Islet of Langerhans (tissue), 1 donor: ENCODE results near the gene DUSP28.
"Not testable (repeated sequence)": the region's sequence is repeated elsewhere in the genome, so short reads cannot be mapped to it uniquely, and the experiment has no call there.

ENCODE experiments used
- FAIRE-seq: peaks from one replicate; lab custom pipeline; 2011; peaks lifted over from hg19 to GRCh38; lab: Jason Lieb, UNC

The DUSP28 gene, protein sequence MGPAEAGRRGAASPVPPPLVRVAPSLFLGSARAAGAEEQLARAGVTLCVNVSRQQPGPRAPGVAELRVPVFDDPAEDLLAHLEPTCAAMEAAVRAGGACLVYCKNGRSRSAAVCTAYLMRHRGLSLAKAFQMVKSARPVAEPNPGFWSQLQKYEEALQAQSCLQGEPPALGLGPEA

DNA sequence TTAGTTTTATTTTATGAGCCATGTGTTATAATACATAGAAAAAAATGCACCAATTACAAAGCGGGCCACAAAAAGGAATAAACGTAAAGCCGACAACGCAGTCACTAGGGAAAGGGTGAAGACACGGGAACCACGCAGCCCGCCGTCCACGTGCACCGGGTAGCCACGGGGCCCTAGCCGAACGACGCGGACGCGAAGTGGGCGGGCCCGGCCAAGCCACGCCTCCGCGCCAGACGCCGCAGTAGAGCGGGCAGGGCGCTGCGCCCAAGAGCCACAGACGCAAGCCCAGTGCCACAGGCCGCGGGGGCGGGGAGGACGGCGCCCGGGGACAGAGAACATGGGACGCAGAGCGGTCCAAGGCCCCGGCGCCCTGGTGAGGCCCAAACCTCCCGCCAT, at the start of gene DUSP28:
DUSP28 (plus strand) TSS at position 274 of the 396 bp plus-strand sequence. CDS start 328 bp downstream, outside the sequence.
- FAIRE-seq, result no peak

DNA sequence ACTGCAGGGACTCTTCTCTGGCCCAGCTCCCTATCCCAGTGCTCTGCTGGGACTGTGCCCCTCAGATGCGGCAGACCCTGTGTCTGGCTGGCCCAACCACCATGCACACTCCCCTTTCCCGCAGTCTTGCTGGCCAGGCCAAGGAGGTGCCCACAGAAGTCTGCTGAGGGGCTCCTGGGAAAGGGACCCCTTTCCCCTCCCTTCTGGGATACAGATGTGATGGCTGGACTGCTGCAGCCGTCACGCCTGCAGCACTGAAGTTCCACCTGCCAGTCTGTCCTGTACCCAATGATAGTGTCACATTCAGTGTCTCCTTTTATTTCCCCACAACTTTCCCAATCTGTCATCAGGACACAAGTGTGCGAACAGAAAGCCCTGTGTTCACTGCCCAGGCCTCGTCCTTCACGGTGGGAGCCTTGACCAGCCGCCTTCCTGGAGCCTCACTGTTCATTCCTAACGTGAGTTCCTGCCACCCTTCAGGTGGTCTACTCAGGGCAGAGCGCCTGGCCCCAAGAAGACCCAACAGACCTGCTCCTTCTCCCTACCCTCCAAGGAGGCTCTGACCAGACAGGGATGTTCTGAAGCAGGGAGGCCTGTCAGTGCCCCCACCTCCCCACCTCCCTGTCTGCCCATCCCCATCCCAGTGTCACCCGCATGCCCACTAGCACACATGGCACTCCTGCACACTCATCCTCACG, 49.5 kb upstream of the DUSP28 start:
- FAIRE-seq, result no peak

DNA sequence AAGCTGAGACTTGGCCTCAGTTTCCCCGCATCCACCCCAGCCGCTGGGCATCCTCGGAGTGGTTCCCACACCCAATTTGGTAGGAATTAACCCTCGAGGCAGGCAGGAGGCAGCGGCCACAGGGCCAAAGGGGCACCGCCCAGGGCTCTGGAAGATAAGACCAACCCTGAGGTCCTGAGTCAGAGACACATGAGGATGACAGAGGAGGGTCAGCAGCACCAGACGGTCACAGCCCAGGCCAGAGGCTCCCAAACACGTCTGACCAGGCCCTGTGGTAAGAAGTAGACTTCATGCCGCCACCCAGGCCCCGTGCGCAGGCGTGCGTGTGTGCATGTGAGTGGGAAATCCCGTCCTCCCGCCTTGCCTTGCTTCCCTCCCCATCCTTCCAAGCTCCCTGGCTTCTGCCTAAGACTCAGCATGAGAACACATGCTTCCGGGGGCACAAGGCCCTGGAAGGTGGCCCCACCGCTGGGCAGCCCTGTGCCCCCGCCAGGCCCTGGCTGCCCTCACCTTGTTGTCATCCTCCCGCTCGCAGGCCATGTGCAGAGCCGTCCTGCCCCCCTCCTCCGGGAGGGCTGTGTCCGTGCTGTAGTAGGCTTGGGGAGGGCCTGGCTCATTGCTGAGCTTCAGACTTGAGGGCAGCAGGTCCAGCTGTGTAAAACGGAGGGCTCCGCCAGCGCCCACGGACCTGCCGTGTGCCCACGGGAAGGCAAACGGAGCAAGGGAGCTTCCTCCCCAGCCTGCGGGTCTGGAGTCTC, 48.6 kb upstream of the DUSP28 start:
- FAIRE-seq, result no peak

DNA sequence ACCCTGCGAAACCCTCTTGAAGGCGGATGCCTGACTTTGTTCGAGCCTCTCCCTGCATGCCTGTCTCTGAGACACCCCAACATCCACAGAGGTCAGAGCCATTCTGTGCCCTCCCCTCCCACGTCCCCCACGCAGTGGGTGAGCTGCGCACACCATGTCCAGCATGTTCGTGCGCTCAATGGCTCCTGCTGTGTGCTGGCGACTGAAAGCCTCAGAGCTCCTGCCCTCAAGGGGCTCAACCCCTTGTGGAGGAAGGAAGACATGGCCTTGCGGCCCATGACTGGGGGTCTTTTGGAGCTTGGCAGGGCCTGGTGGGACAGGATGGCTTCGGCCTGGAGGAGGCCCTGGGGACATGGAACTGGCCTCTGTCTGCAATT, 48.1 kb upstream of the DUSP28 start:
- no peak for FAIRE-seq

- no peak for FAIRE-seq
Measured at GRCh38 chr2:240512666-240513535, 47.3 kb upstream of the DUSP28 start.

DNA sequence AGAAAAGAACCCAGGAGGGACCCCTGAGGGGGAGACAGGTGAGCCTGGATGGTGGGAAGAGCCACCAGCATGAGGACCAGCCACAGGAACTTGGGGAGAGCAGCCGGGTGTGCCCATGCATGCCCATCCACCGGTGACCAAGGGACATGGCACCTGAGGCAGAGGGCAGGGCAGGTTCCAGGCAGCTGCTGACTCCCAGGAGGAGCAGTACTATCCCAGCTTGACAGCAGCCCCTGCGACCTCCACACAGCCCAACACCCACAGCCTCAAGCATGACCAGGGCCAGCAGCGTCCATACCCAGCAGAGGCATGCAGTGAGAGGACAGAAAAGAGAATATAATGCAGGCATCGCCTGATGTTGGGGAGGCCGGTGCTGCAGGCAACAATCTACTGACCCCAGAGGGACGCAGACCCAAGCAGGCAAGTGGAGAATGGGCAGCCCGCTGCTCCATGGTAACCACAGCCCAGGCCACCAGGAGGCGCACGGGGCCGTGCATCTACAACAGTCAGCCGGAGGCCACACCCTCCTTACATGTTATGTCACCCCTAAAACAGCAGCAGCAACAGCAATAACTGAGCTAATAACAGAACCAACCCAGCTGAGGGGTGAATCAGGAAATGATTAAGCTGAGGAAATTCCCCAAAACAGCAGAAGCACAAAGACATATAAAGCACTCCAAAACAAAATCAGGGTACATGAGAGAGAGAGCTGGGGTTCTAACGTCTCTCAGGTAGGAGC, 46.4 kb upstream of the DUSP28 start:
- no peak for FAIRE-seq

GRCh38 chr2:240514631-240515030, 45.5 kb upstream of the DUSP28 start:
- no peak for FAIRE-seq

DNA sequence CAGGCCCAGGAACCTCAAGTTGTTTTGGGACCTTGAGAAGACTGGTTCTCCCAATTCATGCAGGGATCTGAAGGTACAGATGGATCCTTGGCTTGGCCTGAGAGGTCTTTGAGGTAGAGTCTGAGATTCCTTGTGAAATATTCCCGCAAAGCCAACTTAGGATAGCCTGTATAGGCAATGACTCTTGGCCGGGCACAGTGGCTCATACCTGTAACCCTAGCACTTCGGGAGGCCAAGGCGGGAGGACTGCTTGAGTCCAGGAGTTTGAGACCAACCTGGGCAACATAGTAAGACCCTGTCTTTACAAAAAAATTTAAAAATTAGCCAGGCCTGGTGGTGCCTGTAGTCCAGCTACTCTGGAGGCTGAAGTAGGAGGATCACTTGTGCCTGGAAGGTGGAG, 42.8 kb upstream of the DUSP28 start:
- FAIRE-seq, result no peak

DNA sequence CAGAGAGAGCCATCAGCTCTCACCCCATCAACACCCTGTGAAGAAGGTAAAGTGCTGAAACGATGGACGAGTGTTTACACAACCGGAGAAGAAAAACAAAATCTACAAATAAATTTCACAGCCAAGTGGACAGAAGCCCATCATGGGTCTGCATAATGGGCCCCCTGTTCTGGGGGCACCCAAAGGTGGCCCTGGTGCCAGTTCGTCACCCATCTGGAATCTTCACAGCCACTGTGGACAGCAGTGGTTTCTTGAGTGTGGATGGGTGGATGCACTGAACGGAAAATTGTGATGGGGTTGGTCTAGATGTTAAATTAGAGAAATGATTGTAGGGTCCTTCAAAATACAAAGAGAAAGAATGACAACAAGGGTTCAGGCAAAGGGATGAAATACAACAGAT, 41.2 kb upstream of the DUSP28 start:
- FAIRE-seq, result no peak

GRCh38 chr2:240519396-240520129, 40.6 kb upstream of the DUSP28 start:
- FAIRE-seq, result no peak

DNA sequence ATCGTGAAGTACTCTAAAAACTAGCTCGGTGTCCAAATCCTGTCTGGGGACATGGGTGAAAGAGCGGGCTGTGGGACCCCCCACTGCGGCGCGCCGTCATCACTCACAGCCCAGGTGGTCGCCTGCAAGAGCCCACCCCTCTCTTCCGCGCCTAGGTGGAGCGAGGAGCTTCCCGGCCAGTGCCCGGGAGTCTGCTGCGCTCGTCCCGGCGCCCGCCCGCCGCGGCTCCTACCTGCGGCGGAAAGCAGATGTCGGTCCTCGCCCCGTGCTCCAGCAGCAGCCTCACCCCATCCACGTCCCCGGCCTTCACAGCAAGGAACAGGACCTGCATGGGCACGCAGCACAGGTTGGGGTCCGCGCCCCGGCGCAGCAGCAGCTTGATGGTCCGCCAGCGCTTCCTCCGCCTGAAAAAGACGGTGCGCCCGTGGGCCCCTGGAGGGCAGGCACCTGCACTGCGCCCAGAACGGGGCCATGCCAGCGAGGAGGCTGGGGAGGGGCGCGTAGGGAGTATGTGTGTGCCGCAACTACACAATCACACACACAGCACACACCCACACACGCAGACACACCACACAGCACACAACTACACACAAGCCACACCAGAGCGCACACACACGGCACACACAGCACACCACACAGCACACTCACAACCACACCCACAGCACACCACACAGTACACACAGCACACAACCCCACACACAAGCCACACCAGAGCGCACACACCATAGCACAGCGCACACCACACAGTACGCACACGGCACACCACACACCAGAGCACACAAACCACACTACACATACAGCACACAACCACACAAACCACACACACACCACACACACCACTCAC, 39.8 kb upstream of the DUSP28 start:
- FAIRE-seq, result no peak

DNA sequence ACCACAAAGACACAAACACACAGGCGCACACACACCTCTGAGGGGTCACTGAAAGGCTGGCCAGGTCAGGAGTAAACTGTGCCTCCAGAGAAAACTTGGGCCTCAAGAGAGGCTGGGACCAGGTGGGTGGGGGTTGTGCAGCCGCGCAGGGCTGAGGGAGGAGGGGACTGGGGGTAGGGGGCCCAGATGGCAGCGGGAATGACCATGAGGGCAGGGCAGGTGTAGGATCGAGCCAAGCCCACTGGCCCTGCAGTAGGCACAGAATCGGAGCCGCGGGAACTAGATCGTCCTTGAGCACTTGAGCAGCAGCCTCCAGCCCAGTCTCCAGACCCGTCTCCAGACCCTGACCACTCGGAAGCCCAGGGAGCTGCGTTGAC, 39.2 kb upstream of the DUSP28 start:
- no peak for FAIRE-seq

DNA sequence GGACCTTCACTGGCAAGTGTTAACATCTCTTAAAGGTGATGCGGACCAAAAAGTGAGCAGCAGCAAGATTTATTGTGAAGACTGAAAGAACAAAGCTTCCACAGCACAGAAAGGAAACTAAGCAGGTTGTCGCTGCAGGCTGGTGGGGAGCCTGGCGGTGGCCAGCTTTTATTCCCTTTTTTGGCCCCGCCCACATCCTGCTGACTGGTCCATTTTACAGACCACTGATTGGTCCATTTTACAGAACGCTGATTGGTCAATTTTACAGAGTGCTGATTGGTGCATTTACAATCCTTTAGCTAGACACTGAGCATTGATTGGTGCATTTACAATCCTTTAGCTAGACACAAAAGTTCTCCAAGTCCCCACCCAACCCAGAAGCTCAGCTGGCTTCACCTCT, 38.3 kb upstream of the DUSP28 start:
- FAIRE-seq, result not testable (repeated sequence)

- FAIRE-seq, result no peak
Measured at GRCh38 chr2:240522406-240522805, 37.8 kb upstream of the DUSP28 start.

- FAIRE-seq, result no peak
Measured at GRCh38 chr2:240523451-240524281, 36.5 kb upstream of the DUSP28 start.

DNA sequence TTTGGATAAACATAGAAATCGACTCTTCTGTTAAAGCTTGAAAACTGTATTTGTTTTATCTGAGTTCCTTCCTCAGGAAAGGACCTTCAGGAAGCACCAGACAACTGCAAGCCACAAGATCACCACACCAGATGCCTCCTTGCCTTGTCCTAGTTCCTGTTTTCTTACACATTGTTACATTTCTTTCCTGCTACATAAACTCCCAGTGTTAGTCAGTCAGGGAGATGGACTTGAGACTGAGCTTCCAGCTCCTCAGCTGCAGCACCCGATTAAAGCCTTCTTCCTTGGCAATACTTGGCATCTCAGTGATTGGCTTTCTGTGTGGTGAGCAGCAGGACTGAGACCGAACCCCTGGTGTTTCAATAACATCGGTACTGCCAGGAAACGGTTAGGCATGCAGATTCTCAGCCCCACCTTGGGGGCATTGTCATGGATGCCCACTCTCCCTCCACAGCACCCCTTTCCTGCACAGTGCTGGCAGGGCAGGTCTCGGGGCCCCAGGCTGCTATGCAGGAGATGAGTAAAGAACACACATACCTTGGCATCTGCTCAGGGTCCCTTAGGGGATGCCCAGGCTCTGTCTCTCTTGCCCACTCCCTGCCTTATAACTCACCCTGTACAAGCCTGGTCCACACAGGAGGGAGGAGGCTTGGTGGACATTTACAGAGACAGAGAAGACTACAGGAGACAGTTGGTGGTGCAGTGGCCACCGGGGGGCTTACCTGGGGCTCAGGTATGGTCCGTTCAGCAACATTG, 35.0 kb upstream of the DUSP28 start:
- FAIRE-seq, result no peak

GRCh38 chr2:240525802-240526201, 34.4 kb upstream of the DUSP28 start:
- no peak for FAIRE-seq

GRCh38 chr2:240526521-240526920, 33.6 kb upstream of the DUSP28 start:
- FAIRE-seq, result no peak
